ENCODE data around the gene RELN. TPM values are rescaled to one million over a fixed set of nuclear protein-coding genes. Genes with fewer than 3 reads are reported as not detected.

Gene RELN
- total and polyA plus RNA-seq, 8 donors = 3.6 to 20.1 (median 15.3) TPM

- no peak for DNase-seq
- ATAC-seq = no peak
- no peak for TF ChIP-seq CTCF (IDR thresholded peaks at IDR 0.05)
- intact Hi-C loops (cut with DNase I) = no loop called here
- Histone ChIP-seq H3K36me3 (no peaks in the 10 kb centered on the region), H3K4me1 (no peaks in the 10 kb centered on the region), H3K27me3 (no peaks in the 10 kb centered on the region), H3K4me3 (no peak overlapping the region), H3K27ac (no peak overlapping the region), H3K9me3 (no peaks in the 10 kb centered on the region)
Measured at GRCh38 chr7:103889451-103889850, 100.0 kb downstream of the RELN start.

- no peak for DNase-seq
- ATAC-seq = no peak
Measured at GRCh38 chr7:103888603-103889153, 100.8 kb downstream of the RELN start.

GRCh38 chr7:103887853-103888602 is 101.4 kb downstream of the RELN start:
- no peak for DNase-seq
- Histone ChIP-seq H3K4me3 (no peak overlapping the region), H3K4me1 (no peaks in the 10 kb centered on the region), H3K27ac (no peak overlapping the region), H3K27me3 (no peaks in the 10 kb centered on the region), H3K36me3 (no peaks in the 10 kb centered on the region), H3K9me3 (peaks cover 0 to 5% of the 10 kb centered on the region in 2 donors)
- TF ChIP-seq CTCF (IDR thresholded peaks at IDR 0.05) = no peak
- intact Hi-C loops (cut with DNase I) = no loop called here
- no peak for ATAC-seq

More at GRCh38 chr7:103888603-103889153, 100.8 kb downstream of the RELN start:
- H3K4me1 ChIP-seq = no peaks in the 10 kb centered on the region
- H3K36me3 ChIP-seq = no peaks in the 10 kb centered on the region
- peaks cover 0 to 3% of the 10 kb centered on the region in 2 donors for H3K9me3 ChIP-seq
- no peak overlapping the region for H3K27ac ChIP-seq
- intact Hi-C loops (cut with DNase I) = no loop called here
- TF ChIP-seq CTCF (IDR thresholded peaks at IDR 0.05) = no peak
- H3K4me3 ChIP-seq = no peak overlapping the region
- H3K27me3 ChIP-seq = no peaks in the 10 kb centered on the region

GRCh38 chr7:103887050-103887449 is 102.4 kb downstream of the RELN start:
- Histone ChIP-seq H3K4me1 (no peaks in the 10 kb centered on the region), H3K36me3 (no peaks in the 10 kb centered on the region), H3K27ac (no peak overlapping the region), H3K27me3 (no peaks in the 10 kb centered on the region), H3K4me3 (no peak overlapping the region), H3K9me3 (peaks cover 0 to 5% of the 10 kb centered on the region in 2 donors)
- ATAC-seq = no peak
- DNase-seq = no peak
- intact Hi-C loops (cut with DNase I) = no loop called here
- TF ChIP-seq CTCF (IDR thresholded peaks at IDR 0.05) = no peak

GRCh38 chr7:103879928-103880600 is 109.4 kb downstream of the RELN start:
- H3K27ac ChIP-seq = no peak overlapping the region
- intact Hi-C loops (cut with DNase I) = no loop called here
- H3K36me3 ChIP-seq = no peaks in the 10 kb centered on the region
- DNase-seq (no peak), ATAC-seq (no peak)
- no peak overlapping the region for H3K4me3 ChIP-seq
- no peaks in the 10 kb centered on the region for H3K4me1 ChIP-seq
- TF ChIP-seq CTCF (IDR thresholded peaks at IDR 0.05) = no peak
- H3K9me3 ChIP-seq = peaks cover 0 to 5% of the 10 kb centered on the region in 2 donors
- H3K27me3 ChIP-seq = no peaks in the 10 kb centered on the region

Data from left lung (tissue), 10 donors.